ENCODE measurements around the gene NDP.
A peak's percentile ranks its signal among the peaks of the same experiment; 100 is the strongest.

Gene NDP
- total RNA-seq: 0 to 1.8 (median 0.08) reads per million in 17 experiments

- peak in 1 of 4 experiments; percentile 10 for DNase-seq
These were observed at the start of gene NDP for GRCh38 chrX:43973249-43974099. Gene NDP (minus strand): TSS chrX:43973390. CDS start chrX:43958645, 14,745 bp downstream.

DNA sequence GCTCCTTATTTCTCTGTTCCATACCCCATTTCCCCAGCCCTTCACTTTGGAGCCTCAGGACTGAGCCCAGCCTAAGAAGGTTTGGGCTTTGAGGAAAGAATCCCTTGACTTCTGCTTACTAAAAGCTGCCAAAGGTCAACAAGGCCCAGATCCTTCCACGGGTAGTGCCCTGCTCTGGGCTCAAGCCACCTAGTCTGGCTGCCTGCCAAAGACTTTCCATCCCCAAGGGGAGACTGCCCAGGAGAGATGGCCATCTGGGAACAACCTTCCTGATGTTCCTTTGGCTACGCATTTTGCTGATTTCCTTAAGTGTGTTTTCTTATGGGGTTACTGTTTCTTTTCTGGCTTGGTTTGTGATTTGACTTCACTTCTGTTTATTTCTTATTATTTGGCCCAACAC is 49.8 kb upstream of the NDP start:
- no peak for DNase-seq

GRCh38 chrX:44020693-44021092 is 47.5 kb upstream of the NDP start:
- DNase-seq: no peak

- DNase-seq: no peak
These were observed 46.7 kb upstream of the NDP start for GRCh38 chrX:44019911-44020310.

DNA sequence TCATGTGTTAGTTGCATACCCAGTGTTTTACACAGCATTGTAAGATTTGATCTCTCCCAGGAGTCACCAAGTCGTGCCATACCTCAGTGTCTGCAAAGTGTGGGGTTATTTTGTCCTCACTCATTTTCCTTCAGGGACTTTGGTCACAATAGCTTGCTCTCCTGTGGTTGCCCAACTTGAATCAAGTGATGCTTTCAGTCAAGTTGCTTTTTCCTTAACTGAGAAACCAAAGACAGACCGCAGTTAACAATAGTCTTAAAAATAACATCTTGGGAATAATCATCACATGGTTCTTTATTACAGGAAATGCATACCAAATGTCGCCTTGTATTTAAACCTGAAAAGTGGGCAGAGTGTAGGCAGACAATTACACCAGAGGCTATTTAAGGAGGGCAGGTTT is 44.5 kb upstream of the NDP start:
- peak in 1 of 4 experiments; percentile 23 for DNase-seq

- no peak for DNase-seq
These were observed 43.7 kb upstream of the NDP start for GRCh38 chrX:44016906-44017305.

DNA sequence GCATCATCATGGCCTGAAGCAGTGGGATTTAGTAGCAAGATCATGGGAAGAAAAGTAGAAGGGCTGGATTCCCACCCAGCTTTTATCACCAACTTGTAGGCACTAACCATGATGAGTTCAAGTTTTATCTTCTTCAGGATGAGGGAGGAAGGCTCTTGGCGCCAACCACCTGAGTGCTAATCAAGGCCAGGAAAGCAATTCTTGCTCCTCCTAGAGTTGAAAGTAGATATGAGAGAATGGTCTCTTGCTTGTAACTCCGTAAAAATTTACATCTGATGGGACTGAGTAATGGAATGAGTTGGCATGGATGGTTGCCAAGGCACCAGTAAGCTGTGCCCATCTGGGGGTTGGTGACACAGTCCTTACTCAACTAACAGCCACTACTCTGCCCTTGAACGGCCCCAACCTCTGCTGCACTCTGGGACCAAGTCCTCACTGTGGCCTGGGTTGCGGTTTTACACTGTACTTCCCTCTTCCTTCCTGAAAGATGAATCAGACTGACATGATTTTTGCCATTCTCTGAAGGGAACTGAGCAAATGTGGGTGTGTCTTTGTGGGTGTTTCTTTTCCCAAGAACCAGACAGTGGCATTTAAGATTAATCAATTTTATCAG is 39.4 kb upstream of the NDP start:
- peak; percentile 82 to 92 (median 87) for DNase-seq

DNA sequence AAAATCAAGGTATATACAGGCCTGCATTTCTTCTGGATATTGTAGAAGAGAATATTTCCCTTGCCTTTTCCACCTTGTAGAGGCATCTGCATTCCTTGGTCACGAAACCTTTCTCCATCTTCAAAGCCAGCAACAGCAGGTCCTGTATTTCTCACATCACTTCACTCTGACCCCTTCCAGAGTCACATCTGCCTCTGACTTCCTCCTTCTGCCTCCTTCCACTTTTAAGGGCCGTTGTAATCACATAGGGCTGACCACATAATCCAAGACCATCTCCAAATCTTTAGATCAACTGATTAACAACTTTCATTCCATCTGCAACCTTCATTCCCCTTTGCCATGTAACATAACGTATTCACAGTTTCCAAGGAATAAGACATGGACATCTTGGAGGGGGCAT is 38.3 kb upstream of the NDP start:
- peak; percentile 18 to 59 (median 48) for DNase-seq

DNA sequence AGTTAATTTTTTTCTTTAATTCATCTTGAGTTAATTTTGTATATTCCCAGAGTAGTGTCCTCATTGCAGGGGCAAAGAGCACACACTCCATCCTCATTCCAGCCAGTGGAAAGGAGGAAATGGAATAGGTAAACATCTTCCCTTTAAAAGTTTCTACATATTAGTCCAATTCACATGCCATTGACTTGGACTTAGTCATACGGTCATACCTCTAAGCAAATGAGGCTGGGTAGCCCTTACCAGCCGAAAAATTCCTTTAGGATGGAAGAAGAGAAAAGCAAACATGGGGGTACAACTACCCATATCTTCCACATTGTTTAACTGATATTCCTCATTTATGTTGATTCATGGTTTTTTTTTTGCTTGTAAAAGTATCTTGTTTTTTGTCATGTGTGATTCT is 37.4 kb upstream of the NDP start:
- DNase-seq: no peak

DNA sequence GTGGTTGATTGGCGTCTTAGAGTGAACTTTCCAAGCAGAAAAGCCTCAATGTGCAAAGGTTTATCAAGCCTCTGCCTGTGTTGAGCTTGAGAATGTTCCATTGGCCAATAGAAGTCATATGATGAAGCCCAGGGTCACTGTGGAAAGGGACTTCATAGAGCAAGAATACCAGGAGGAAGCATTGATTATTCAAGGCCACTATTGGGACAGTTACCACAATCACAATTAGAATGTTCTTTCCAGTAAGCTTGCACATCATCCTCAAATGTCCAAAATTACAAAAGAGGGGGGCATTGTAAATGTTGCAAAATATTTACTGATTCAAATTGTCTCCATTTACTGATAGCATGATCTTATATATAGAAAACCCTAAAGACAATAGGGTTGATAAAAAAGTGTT is 32.9 kb upstream of the NDP start:
- no peak for DNase-seq

DNA sequence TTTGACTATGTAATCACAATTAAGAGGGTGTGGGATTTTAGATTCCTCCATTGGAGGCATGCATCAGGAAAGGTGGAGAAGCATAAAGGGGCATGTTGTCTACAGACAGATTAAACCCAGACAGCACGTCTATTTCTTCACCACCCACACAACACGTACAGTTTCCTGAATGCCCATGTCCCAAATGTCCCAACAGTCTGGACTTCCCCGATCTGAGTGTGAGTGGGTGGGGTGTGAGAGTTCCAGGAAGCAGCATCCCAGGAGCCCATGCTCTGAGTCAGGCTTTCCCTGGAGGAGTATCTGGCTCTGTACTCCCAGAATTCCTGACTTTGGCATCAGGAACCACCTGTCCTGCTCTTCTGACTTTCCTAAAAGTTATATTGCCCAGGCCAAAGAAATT is 30.8 kb upstream of the NDP start:
- peak; percentile 42 to 68 (median 64) for DNase-seq

- DNase-seq: peak in 3 of 4 experiments; percentile 39 to 55 (median 39)
These were observed 29.4 kb upstream of the NDP start for GRCh38 chrX:44002567-44002966.

- DNase-seq: no peak
These were observed 25.2 kb upstream of the NDP start for GRCh38 chrX:43998374-43998773.

GRCh38 chrX:43996491-43996890 is 23.3 kb upstream of the NDP start:
- DNase-seq: no peak

DNA sequence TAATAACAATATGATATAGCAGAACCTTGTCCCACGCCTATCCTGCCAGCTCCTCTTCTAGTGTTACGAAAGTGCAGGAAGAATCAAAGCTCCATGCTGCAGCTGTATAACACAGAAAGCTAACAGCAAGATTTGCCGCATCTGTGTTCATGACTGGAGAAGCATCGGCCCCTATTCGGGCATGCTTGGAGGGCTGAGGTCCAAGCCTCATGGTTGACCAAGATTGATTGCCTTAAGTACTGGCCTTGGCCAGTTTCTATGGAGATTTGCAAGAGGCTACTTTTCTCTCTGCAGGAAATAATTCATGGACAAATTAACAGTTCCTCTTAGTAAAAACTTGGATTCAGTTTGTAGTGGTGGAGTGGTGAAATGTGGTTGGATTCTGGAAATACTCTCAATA is 12.9 kb upstream of the NDP start:
- no peak for DNase-seq

DNA sequence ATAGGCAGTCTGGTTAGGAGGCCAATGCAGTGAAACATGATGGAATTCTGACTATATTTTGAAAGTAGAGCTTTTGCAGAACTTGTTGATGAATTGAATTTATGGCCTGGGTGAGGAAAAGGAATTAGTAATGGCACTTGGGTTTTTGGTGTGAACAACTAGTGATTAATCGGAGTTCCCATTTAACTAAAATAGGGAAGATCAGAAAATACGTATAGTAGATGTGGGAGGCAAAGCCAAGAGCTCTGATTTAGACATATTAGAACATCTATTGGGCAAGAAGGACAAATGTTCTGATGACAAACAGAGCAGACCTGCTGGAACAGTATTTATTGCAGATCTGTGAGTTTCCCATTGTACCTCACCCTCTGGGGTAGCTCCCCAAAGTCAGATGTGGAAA is 12.3 kb upstream of the NDP start:
- peak; percentile 8 to 72 (median 40) for DNase-seq

DNA sequence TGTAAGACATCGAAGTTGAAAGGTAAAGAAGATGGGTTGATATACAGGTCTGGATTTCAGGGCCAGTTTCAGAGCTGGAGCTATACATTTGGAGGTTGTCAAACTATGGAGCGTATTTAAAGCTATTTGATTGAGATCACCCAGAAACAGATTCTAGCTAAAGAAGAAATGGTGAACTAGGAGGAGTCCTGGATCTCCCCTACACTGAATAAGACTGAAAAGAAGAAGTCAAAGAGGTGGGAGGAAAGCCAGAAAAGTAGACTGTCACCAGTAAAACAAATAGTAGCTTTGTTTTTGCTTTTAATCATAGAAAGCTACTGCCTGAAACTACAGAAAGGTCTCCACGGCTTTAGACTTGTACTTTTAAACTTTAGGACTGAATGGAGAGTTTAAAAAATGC is 5.0 kb upstream of the NDP start:
- peak in 2 of 4 experiments; percentile 27 to 31 for DNase-seq

- peak in 2 of 4 experiments; percentile 44 to 56 for DNase-seq
These were observed 3.0 kb upstream of the NDP start for GRCh38 chrX:43976205-43976604.

DNA sequence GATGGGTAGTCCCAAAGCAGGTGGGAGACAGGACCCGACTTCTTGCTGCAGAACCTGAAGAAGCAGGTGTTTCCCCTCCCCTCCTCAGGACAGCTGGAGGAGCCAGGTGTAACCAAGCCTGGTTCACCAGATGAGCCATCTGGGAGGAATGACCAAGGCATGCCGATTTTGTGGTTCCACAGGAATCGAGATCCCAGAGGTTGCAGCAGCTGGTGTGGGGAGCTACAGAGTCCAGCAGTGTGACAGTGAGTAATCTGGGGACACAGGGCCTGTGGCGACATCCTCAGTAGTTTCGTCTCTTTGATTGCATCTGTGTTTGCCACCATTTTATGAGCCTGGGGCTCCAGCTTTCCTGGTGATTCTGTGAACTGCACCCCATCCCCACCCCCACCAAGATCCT is 2.6 kb upstream of the NDP start:
- DNase-seq: peak in 3 of 4 experiments; percentile 7 to 19 (median 10)

DNA sequence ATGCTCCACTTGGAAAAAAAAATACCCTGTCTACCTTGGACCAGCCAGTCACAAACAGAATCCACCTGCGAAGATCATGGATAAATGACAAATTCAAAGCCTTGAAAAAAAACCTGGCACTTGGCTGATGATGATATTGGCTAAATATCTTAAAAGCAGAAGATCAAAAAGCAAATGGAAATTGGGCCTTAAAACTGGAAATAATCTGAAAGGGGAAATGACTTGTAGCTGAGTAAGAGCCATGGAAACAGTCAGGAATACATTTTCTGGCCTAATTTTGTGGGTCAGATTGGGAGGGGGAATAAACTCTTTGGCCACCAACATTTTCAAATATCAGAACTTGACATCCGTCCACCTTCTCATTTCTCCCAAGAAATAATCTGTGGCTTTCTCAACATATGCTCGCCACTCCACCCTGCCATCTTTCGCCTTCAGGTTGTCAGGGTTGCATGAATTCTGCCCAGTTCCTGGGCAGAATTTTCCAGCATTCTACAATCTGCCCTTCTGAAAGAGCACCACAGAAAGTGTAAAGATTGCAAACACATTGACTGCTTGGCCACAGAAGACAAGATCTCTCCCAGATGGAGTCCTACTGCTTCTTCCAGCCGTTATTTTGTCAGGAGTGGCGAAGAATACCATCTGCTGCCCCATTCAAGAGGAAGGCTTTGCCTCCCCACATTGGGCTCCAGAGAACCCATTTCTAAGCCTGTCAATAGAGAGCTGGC is 1.7 kb upstream of the NDP start:
- DNase-seq: peak in 2 of 4 experiments; percentile 35 to 36

GRCh38 chrX:43974100-43974475 is 898 bp upstream of the NDP start:
- no peak for DNase-seq

DNA sequence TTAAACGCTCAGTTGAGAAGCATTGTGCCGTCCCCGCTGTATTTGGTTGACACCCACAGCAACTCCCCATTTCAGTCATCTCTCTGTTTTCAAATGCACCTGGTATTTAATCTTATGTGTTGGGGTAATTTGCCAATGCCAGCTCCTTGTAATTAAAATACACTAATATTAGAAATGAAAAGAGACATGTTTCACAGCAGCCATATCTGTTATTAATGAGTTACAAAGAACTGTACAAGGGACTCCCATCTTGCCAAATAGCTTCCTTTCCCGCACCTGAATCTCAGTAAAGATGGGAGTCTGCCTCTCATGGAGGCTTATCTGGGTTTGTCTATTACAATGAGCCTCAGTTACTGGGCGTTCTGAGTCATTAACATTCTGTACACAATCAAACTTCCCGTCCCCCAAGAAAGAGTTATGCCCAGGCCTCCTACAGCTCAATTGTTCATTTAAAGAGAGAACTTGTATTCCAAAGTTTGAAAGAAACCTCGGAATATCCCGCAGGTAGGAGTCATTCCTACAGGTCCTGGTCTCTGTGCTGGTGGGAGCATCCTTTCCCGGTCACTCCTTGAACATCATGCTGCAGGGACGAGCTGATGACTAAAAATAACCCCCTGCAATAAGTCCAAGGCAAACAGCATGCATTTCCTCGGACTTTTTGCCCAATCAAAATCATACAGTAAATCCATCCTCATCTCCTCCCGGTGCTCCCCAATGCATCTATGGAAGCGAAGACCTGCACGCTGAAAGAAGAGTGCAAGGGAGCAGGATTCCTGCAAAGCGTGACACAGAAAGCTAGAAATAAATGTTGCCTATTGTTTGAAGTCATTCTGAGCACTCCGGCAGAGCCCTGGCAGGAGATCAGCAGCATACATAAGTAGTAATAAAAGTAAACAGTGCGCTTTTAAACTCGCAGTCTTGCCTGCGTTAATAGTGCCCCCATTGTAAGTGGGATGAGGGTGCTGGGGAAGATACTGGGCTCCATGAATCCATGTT is 926 bp downstream of the NDP start:
- DNase-seq: no peak

Measured in suppressor macrophage (primary cell).